NCI-H2196 (cell line): ENCODE data around the gene FAM174C.
"Not testable (repeated sequence)": the region's sequence is repeated elsewhere in the genome, so short reads cannot be mapped to it uniquely, and the experiment has no call there.

Experiments
- DNase-seq: peaks from one replicate; lab custom pipeline; 2025; ENCODE audit not compliant: unreplicated experiment; lab: John Stamatoyannopoulos, UW

FAM174C gene

DNA sequence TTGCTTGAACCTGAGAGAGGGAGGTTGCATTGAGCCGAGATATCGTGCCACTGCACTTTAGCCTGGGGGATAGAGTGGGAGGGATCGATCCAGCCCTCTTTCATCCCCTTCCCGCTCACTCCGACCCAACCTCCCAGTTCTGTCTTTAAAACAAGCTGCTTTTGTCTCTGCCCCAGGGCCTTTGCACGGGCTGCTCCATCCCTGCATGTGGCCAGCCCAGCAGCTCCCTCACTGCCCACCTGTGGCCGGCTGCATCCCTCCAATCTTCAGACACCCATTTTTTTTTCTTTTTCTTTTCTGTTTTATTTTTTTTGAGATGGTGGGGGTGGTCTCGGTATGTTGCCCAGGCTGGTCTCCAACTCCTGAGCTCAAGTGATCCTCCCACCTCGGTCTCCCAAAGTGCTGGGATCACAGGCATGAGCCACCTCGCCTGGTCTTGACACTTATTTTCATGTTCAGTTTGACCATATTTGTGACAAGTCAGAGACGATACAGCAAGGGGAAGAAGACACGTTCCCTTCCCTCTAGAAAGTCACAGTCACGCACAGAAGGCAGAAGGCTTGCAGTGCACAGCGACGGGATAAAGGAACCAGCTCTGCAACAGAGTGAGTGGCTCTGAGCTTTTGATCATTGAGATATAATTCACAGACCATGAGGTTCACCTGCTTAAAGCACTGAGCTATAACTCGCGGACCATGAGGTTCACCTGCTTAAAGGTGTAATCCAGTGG, 42.1 kb downstream of the FAM174C start:
- no peak for DNase-seq

DNA sequence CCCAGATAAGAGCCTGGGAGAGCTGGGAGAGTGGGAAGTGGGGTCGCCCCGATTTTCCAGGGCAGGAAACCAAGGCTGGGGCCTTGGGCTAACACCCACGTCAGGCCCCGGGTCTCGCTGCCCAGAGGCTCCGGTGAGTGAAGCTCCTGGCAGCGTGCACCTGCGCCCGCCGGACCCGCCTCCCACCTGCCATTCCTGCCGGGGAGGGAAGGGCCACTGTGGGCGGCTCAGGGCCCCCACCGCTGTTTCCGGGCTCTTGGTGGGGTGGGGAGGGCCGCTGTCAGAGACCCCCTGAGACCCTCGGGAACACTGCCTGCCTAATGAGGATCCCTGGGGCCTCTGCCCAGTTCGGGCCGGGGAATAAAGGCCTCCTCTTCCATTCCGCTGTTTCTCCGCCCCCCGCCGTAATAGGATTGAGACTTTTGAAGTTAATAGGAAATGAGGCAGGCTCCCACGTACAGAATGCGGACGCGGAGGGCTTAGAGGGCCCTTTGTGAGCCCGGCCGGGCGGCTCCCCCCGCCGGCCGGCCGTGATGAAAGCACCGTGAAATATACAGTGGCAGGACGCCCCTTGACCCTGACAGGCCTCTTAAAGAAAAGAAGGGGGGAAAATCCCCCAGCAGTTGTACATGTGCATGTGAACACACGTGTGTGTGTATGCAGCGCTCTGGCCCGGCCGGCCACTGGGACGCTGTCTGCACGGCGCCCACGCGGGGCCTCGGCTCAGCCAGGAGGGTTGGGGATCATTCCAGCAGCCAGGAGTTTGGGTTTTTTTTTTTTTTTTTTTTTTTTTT, 43.5 kb downstream of the FAM174C start:
- no peak for DNase-seq

DNA sequence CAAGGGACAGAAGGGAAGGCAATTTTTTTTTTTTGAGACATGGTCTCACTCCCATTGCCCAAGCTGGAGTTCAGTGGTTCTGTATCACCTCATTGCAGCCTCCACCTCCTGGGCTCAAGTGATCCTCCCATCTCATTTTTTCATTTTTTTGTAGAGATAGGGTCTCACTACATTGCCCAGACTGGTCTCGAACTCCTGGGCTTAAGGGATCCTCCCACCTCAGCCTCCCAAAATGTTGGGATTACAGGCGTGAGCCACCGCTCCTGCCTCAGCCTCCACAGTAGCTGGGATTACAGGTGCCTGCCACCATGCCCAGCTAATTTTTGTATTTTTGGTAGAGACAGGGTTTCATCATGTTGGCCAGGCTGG, 44.9 kb downstream of the FAM174C start:
- DNase-seq = not testable (repeated sequence)

DNA sequence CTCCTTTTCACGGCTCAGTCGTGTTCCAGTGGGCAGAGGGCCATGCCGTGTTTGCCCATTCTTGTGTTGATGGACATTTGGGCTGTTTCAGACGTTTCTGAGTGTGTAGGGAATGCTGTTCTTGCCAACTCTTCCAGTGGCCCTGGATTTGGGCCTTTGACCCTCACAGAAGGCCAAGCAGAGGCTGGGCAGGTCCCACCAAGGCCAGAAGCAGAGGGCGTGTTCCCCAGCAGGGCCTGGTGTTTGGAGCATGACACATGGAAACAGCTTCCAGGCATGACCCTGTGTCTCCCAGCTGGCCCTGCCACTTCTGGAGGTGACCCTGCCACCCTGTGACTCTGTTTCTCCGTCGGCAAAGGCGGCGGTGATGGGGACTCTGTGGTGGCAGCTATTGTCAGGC, 46.2 kb downstream of the FAM174C start:
- no peak for DNase-seq

DNA sequence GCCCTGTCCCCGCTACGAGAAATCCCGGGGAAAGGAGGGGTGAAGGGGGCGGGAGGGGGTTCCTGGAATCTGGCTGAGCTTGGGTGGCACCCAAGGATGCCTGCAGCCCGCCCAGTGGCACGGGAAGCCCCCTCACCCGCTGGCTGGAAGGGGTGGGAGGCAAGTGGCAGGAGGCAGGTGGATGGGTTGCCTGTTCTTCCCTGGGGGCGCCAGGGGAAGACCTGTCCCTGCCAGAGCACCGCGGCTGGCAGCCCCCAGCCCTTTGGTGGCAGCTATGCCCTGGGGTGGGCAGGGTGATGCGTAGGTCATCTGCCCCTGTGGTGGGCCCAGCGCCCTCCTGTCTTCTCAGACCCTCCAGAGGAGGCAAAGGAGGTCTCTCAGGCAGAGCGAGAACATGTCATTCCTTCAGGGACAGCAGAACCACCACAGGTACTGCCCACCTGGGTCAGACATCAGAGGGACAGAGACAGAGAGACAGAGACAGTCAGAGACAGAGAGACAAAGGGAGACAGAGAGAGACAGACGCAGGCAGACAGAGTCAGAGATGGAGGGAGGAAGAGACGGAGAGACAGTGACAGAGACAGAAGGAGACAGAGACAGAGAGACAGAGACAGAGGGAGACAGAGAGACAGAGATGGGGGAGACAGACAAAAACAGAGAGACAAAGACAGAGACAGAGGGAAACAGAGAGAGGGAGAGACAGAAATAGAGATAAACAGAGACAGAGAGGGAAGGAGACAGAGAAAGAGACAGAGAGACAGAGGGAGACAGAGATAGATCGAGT, 47.1 kb downstream of the FAM174C start:
- no peak for DNase-seq

DNA sequence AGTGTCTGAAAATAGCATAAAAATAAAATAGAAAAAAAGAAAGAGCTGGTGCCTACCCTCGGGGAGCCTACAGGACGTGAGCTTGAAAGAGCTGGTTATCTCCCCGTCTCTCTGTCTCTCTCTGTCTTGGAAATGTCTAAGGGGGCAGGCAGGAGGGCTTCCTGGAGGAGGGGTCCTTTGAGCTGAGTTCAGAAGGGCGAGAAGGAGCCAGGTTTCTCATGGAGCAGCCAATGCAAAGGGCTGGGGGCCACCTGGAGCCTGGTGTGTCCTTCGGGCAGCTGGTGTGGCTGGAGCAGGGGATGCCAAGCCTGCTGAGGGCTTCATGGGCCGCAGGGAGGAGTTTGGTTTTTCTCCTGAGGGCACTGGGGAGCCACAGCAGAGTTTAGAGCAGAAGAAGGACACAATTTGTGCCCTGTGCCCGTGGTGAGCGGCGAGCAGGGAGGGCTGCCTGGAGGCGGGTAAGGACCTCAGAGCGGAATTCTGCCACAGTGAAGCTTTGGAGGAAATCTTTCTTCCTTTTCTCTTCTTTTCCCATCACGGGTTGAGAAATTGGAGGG, 49.0 kb downstream of the FAM174C start:
- DNase-seq = no peak

DNA sequence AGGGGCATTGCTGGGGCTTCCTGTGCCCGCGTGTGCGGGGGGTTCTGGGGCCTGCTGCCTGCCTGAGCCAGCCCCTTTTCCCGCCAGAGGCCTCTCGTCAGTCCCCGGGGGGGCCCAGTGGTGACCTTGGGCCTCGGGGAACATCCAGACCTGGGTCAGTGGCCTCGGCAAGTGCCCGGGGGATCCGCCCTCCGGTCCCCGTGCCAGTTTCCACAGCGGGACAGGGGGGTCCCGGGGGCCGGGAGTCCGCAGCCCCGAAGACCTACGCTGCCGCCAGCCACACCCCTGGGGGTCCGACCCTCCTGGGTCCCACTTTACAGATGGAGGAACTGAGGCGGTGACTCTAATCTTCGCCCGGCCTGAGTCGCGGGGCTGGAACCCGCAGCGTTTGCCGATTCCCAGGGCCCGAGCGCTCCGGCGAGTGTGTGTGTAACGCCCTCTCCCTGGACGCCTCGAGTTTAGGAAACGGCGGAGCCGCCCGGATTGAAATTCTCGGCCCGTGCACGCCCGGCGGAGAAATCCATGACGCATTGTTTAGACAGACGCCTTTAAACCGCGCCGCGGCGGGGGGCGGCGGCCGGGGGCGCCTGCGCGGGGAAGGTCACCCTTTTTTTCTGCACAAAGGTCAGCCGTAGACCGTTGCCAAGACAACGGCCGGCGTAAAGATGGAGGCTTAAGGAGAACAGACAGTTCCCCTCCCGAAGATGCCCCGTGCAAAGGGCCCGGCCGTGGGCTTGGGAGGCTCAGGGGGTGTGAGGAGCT, 49.7 kb downstream of the FAM174C start:
- peak; percentile 38 for DNase-seq

DNA sequence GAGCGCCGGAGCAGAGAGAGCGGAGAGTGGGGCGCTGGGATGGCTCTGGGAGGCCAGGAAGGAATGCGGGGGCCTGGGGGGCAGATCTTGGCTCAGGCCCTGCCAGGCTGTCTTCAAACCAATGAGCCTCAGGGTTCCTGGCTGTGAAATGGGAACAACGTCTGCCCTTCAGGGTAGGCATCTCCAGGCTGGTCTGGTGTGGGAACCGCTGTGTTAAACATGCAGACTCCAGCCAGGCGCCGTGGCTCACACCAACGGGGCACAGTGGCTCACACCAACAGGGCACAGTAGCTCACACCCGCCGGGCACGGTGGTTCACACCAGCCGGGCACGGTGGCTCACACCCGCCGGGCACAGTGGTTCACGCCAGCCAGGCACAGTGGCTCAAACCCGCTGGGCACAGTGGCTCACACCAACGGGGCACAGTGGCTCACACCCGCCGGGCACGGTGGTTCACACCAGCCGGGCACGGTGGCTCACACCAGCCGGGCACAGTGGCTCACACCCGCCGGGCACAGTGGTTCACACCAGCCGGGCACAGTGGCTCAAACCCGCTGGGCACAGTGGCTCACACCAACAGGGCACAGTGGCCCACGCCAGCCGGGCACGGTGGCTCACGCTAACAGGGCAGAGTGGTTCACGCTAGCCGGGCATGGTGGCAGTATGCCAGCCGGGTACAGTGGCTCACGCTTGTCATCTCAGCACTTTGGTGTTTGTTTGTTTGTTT, 50.4 kb downstream of the FAM174C start:
- DNase-seq = no peak

DNA sequence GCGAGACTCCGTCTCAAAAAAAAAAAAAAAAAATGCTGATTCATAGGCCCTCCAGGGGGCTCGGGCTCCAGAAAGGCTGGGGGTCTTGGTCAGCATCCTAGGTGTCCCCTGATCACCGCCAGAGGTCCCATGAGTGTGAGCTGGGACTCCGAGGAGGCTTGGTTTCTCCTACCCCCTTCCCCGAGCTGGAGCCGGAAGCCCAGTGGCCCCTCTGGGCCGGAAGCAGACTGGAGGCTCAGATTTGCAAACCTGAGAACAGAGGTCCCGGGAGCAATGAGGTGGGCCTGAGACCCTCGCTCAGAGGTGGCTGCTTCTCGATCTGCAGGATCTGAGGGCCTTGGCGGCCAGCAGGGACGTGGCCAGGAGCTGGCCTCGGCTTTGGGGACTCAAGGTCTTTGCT, 51.8 kb downstream of the FAM174C start:
- DNase-seq = no peak
